Fibroblast of the conjunctiva (primary cell): ENCODE data around the gene CHMP6.

ENCODE experiments used
- DNase-seq: peaks from one replicate; pipeline ENCODE4 v3.0.0-alpha.2; 2010; ENCODE audit warnings: low read depth

The CHMP6 gene

DNA sequence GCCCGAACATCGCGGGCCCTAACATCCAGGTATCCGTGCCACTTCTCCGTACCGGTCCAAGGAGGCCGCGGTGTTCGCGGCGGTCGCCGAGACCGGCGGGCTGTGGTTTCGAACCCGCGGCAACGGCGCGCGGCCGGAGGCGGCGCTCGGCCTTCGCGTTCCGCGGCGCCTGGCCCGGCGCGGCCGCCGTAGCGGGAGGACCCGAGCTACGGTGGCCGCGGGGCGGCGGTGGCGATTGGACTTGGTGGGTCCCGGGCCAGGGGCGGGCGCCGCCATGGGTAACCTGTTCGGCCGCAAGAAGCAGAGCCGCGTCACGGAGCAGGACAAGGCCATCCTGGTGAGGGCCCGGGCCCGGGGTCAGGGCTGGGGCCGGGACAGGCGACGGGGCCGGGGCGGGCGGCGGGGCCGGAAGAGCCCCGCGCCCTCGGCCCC lies at the start of gene CHMP6:
Gene CHMP6 (plus strand): TSS at position 197 of the 432 bp plus-strand sequence. CDS start 78 bp downstream, at position 275.
- peak; percentile 23 for DNase-seq

GRCh38 chr17:80942423-80943345 lies 49.0 kb upstream of the CHMP6 start:
- DNase-seq = peak; percentile 93

DNA sequence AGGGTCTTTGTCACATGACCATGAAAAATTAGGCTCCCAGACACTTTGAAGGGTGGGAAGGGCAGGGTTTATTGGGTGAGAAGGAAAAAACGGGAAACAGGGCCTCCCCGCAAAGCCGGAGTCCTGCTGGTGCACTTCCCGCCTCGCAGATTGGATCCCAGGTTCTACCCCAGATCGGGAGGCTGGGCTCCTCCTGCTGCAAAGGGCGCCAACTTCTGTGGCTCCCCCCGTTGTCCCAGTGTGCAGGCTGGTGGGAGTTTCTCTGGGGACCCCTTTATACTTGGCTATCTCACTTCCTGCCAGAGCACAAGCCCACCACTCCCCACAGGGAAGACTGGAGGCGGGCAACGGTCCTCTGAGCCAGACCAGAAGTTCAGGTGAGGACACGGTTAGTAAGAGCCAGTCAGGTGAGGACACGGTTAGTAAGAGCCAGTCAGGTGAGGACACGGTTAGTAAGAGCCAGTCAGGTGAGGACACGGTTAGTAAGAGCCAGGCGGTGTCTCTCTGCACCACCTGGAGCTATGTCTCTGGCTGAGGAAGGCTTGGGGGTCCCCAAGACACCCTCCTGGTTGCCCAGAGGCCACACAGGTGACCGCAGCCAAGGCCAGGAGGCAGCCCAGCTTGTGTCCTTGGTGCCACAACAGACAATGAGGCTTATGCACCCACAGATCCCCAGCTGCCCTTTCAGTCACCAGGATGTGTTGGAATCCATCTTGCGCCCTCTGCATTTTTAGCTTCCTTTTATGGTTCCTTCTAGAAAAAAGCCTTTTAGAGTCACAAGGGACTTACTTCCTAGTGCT lies 48.1 kb upstream of the CHMP6 start:
- DNase-seq = no peak

GRCh38 chr17:80944326-80944725 lies 47.3 kb upstream of the CHMP6 start:
- no peak for DNase-seq

GRCh38 chr17:80945736-80946135 lies 45.9 kb upstream of the CHMP6 start:
- DNase-seq = no peak

- DNase-seq = no peak
Measured at GRCh38 chr17:80946449-80946848, 45.2 kb upstream of the CHMP6 start.

DNA sequence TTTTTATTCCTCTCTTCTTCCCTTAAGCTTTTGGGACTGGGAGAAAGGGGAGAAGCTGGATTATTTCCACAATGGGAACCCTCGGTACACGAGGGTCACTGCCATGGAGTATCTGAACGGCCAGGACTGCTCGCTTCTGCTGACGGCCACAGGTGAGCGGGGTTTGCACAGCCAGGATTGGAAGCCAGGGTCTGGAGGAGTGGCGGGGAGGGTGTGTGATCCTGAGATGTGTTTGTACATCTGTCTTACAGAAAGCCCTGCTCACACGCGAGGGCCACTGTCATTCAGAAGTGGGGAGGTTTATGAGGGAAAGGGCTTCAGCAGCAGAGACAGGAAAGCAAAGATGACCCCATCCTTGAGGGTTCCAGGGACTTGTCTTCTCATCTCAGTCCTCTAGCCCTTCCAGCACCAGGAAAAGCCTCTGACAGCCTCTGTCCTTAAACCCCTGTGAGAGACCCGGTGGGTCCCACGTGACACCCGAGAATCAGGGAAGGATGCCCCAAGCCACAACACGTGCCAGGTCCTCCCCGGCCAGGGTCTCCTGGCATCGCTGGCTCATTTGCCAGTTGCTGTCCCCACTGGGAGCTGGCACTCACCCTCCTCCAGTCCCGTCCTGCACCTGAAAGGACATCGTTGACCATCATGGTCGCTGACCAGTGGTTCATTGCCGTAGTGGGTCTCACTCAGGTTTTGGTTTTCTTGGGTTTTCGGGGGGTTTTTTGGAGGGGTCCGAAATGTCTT lies 44.3 kb upstream of the CHMP6 start:
- no peak for DNase-seq

GRCh38 chr17:80948019-80948975 lies 43.3 kb upstream of the CHMP6 start:
- no peak for DNase-seq

GRCh38 chr17:80948976-80949450 lies 42.6 kb upstream of the CHMP6 start:
- no peak for DNase-seq

DNA sequence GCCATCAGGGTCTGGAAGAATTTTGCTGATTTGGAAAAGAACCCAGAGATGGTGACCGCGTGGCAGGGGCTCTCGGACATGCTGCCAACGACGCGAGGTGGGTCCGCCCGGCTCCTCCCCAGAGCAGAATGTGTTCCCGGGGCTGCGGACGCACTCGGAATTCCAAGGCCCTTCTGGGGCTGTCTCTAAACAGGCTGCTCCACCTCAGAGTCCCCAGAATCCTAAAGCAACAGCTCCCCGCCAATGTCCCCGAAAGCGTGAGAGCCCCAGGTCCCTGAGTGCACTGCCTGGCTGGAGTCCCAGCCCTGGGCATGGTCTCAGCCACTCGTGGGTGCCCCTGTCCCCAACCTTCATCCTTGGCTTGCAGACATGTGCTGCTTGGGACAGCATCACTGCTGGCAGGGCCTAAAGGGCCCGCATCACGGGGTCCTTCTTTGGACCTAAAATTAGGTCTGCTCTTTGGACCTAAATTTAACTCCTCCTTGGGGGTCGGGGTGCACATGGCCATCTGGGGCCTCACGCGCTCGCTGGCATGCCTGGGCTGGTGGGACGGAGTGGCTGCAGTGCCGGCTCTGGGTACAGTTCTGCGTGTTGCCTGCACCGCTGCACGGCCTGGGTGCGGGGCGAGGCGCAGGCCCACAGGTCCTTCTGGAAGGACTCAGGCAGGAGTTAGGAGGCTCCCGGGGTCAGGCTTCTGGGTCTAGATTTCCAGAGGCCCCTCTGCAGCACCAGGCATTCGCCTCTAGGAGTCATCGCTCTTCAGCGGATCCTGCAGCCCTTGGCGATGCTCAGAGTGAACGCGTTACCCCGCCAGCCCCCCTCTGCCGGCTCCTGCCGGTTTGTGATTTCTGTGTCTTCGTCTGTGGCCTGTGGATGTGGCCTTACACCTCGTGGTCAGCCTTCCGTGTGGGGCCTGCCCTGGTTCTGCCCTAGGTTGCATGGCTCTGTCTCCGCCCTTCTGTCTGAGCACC lies 41.9 kb upstream of the CHMP6 start:
- no peak for DNase-seq

GRCh38 chr17:80950466-80951120 lies 41.0 kb upstream of the CHMP6 start:
- no peak for DNase-seq

DNA sequence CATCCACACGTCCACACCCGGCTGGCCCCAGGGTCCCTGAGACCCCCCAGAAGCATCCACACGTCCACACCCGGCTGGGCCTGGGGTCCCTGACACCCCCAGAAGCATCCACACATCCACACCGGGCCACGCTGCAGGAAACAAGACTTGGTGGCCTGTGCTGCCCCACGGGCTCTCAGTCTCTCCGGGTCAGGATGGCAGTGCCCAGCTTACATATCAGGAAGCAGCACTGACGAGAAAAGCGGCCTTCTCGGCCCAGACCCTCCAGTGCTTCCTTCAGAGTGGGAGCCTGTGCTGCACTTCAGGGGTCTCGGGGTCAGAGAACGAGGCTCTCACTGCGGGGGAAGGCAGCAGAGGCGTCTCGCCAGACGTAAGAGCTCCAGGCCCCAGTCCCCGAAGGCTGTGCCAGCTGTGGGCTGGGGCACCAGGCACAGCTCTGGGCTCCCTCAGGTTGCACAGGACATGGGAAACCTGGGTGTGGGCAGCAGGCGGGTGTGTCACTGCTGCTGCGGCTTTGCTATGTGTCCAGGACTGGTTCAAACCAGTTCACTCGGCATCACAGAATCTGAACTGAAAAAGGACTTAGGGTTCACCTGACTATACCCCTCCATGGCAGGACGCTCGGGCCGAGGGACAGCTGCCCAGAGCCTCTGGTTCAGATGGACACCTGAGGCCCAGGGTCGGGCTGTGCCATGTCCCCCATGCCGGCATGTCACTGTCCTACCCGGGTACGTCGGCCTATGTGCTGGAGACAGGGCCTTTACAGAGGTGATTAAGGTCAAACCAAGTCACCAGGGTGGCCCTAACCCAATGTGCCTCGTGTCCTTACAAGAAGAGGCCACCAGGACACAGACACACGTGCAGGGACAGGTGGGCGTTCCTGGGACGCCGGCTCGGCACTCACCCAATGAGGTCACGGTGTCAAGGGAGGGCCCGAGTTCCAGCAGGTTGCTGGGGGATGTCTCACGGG lies 40.2 kb upstream of the CHMP6 start:
- DNase-seq = no peak

- no peak for DNase-seq
Measured at GRCh38 chr17:80952291-80952690, 39.4 kb upstream of the CHMP6 start.

DNA sequence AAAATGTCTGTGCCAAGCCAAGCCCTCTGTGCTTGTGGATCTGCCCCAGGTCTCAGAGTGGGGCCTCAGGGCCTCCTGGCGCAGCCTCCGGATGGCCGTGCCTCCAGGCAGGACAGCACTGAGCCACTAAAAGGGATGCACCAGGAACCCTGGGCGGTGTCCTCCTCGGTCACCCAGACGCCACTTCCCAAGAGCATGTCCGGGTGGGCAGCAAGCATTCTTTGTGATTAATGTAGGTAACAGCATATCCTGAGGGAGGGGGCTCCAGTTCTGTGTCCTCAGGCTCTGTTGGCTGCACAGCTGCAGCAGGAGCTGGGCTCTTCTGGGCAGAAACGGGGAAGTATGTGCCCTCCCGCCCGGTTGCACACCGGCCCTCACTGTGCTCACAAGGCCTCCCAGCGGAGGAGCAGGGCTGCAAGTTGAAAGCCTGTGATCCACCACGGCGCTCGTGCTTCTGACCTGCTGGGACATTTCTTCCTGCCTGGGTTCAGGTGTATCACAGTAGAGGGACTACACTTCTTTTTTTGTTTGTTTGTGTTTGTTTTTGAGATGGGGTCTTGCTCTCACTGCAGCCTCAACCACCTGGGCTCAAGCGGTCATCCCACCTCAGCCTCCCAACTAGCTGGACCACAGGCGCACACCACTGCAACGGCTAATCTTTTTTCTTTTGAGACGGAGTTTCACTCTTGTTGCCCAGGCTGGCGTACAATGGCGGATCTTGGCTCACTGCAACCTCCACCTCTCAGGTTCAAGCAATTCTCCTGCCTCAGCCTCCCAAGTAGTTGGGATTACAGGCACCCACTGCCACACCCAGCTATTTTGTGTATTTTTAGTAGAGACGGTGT lies 37.9 kb upstream of the CHMP6 start:
- DNase-seq = no peak

DNA sequence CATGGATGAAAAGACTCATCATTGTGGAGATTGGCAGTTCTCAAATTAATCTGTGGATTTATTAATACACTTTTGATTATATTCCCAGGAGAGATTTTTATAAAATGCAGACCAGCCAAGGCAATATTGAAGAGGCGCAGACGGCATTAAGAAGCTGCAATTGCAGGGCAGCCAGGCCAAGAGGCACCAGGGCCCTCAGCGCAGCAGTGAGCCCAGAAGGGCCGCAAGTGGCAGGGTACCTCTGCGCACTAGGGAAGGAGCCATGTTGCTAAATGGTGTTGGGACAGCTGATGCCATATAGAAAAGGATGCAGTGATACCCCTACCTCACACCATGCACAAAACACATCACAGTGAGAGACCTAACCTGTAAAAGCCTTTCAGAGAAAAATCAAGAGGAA lies 36.6 kb upstream of the CHMP6 start:
- no peak for DNase-seq

GRCh38 chr17:80955671-80956280 lies 35.9 kb upstream of the CHMP6 start:
- DNase-seq = no peak
